GM06990 (cell line): ENCODE measurements around the gene PLA2G4A.

Experiments used
- DNase-seq: peaks from one replicate; pipeline ENCODE4 v3.0.0-alpha.2; 2011; ENCODE audit not compliant: insufficient read length; ENCODE audit errors: extremely low read depth
- H3K27me3 ChIP-seq: replicated peaks from 2 replicates; pipeline ENCODE4 v1.6.0; 2011; ENCODE audit warnings: low read length; ENCODE audit not compliant: control insufficient read depth, insufficient read depth
- H3K36me3 ChIP-seq: 2 replicates; pipeline ENCODE4 v1.5.1; 2011; ENCODE audit warnings: low read length; ENCODE audit not compliant: control insufficient read depth, insufficient read depth
- H3K4me3 ChIP-seq: replicated peaks from 2 replicates; pipeline ENCODE4 v1.5.1; 2011; ENCODE audit warnings: low read depth, mild to moderate bottlenecking, control low read depth, low read length
- TF ChIP-seq, protein P1 (sequence below): IDR thresholded peaks from 2 replicates; pipeline ENCODE4 v1.5.1; 2011; ENCODE audit warnings: low read length, control low read depth, mild to moderate bottlenecking, inconsistent platforms; ENCODE audit not compliant: insufficient read depth, poor library complexity, severe bottlenecking

PLA2G4A gene

GRCh38 chr1:186839041-186839400, 10.3 kb downstream of the PLA2G4A start:
- DNase-seq, result no peak

GRCh38 chr1:186841599-186841998, 12.8 kb downstream of the PLA2G4A start:
- Histone ChIP-seq H3K27me3 (no peaks in the 10 kb centered on the region), H3K4me3 (no peak overlapping the region), H3K36me3 (no peaks in the 10 kb centered on the region)
- no peak for DNase-seq
- TF ChIP-seq, protein P1, sequence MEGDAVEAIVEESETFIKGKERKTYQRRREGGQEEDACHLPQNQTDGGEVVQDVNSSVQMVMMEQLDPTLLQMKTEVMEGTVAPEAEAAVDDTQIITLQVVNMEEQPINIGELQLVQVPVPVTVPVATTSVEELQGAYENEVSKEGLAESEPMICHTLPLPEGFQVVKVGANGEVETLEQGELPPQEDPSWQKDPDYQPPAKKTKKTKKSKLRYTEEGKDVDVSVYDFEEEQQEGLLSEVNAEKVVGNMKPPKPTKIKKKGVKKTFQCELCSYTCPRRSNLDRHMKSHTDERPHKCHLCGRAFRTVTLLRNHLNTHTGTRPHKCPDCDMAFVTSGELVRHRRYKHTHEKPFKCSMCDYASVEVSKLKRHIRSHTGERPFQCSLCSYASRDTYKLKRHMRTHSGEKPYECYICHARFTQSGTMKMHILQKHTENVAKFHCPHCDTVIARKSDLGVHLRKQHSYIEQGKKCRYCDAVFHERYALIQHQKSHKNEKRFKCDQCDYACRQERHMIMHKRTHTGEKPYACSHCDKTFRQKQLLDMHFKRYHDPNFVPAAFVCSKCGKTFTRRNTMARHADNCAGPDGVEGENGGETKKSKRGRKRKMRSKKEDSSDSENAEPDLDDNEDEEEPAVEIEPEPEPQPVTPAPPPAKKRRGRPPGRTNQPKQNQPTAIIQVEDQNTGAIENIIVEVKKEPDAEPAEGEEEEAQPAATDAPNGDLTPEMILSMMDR, result no peak

More at GRCh38 chr1:186839041-186839400, 10.3 kb downstream of the PLA2G4A start:
- Histone ChIP-seq H3K27me3 (no peaks in the 10 kb centered on the region), H3K4me3 (no peak overlapping the region), H3K36me3 (no peaks in the 10 kb centered on the region)
- TF ChIP-seq, protein P1, result no peak

DNA sequence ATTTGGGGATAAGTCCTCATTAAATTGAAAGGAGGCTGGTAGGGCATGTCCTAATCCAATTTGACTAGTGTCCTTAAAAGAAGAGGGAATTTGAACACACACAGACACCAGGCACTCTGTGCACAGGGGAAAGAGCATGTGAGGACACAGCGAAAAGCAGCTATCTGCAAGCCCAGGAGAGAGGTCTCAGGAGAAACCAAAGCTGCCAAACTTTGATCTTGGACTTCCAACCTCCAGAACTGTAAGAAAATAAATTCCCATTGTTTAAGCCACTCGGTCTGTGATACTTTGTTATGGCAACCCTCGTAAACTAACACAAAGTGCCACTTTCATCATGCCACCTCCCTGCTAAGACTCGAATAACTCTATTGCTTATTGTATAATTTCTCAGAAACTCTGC, 13.8 kb downstream of the PLA2G4A start:
- DNase-seq, result no peak
- no peaks in the 10 kb centered on the region for H3K36me3 ChIP-seq
- TF ChIP-seq, protein P1, result no peak
- no peaks in the 10 kb centered on the region for H3K27me3 ChIP-seq
- H3K4me3 ChIP-seq, result no peak overlapping the region

- no peaks in the 10 kb centered on the region for H3K36me3 ChIP-seq
- no peak overlapping the region for H3K4me3 ChIP-seq
- DNase-seq, result no peak
- TF ChIP-seq, protein P1, result no peak
- H3K27me3 ChIP-seq, result no peaks in the 10 kb centered on the region
Observed at GRCh38 chr1:186843226-186843625, 14.5 kb downstream of the PLA2G4A start.

DNA sequence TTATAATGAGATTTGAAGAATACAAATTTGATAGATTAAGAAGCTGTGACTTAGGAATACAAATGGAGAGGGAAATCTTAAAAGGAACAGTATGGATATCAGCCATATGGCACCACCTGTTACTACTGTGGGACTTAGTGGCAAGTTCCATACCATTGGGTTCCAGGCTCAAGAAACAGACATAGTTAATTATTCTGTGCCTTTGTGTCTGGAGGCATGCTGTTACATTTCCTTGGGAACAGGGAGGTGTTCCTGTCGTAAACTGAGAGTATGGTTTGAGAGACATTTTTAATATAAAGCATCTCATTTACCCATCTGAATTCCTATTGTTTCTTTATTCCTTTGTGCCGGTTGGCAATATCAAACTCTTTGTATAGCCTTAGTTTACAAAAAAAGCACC, 15.2 kb downstream of the PLA2G4A start:
- H3K36me3 ChIP-seq, result no peaks in the 10 kb centered on the region
- no peaks in the 10 kb centered on the region for H3K27me3 ChIP-seq
- no peak for DNase-seq
- H3K4me3 ChIP-seq, result no peak overlapping the region
- TF ChIP-seq, protein P1, result no peak

DNA sequence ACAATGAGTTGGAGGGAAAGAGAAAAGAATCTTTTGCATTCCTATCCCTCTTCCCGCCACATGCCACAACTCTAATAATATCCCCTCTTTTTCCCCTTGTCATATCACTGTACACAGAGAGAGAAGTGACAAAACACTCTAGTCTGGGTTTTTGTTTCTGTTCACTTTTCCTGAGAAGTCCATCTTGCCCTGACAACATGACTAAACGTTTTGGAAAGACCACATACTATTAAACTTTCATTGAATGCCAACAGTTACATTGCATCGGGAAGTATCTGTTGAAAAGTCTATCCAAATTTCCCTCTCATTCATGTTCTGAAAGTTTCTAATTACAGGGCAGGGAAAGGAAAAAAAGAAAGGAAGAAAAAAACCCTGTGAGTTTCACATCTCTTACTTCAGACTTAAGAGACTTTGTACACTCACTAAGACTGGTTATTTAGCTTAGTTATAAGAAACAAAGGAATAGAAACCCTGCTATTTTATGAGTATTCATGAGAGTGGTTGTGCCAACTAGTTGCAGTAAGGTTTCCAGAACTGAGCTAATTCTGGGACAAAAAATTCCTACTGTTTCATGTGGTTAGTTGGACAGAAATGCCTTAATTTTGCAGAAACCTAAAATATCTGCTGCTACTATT, 16.9 kb downstream of the PLA2G4A start:
- no peak for DNase-seq
- Histone ChIP-seq H3K4me3 (no peak overlapping the region), H3K36me3 (no peaks in the 10 kb centered on the region), H3K27me3 (no peaks in the 10 kb centered on the region)
- TF ChIP-seq, protein P1, result no peak
